GM12892 (cell line): ENCODE results near the gene SUV39H1.

Source experiments
- DNase-seq: peaks from one replicate; pipeline ENCODE4 v3.0.0; 2011; ENCODE audit not compliant: insufficient read length
- FAIRE-seq: peaks from 2 replicates; lab custom pipeline; 2011; peaks lifted over from hg19 to GRCh38; lab: Jason Lieb, UNC
- POLR2A ChIP-seq: IDR thresholded peaks from 2 replicates; pipeline ENCODE4 v1.6.1; 2011; ENCODE audit warnings: low read depth, low read length, control low read depth
- POLR2AphosphoS5 ChIP-seq: IDR thresholded peaks from 2 replicates; pipeline ENCODE4 v1.6.1; 2011; ENCODE audit warnings: low read depth, low read length, control low read depth
- TAF1 ChIP-seq: IDR thresholded peaks from 2 replicates; pipeline ENCODE4 v1.6.1; 2011; ENCODE audit warnings: low read depth, mild to moderate bottlenecking, control low read depth, low read length, borderline replicate concordance

SUV39H1 gene

DNA sequence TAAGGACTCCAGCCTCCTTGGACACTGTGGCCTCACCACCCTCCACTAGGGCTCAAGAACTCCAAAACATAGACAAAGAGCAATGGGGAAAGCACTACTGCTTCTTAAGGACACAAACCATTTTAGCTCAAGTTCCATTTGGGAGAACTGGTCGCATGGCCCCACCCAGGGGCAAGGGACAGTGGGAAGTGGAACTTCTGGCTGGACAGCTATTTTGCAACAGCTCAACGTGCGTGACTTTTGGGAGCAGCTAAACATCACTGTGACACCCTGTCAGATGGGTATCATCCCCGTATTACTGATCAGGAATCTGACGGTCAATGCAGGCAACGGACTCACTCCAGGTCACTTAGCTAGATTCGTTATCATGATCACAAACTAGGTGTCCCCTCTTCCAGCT lies 56.0 kb downstream of the SUV39H1 start:
- TF ChIP-seq POLR2AphosphoS5 = no peak
- TF ChIP-seq TAF1 = no peak
- no peak for TF ChIP-seq POLR2A
- DNase-seq = no peak
- no peak for FAIRE-seq

DNA sequence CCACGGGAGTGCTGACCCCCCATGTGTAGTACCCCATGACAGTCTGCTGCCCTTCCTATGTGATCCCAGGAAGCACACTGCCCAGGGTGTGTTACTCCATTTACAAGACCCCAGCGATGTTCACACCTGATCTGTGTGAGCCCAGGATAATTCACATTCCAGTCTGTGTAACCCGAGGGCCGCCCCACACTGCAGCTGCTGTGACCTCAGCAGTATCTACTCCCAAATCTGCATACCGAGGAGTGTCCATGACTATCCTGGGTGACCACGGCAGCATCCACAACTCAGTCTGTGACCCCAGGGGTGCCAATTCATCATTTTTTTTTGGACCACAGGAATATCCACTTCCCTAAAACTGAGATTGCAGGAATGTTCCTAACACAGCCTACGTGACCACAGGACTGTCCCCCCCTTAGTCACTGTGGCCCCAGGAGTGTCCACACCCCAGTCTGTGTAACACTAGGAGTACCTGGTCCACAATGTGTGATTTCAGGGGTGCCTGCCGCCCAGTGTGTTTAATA lies 57.2 kb downstream of the SUV39H1 start:
- FAIRE-seq (no peak), DNase-seq (no peak)
- TF ChIP-seq POLR2A (no peak), TAF1 (no peak), POLR2AphosphoS5 (no peak)

DNA sequence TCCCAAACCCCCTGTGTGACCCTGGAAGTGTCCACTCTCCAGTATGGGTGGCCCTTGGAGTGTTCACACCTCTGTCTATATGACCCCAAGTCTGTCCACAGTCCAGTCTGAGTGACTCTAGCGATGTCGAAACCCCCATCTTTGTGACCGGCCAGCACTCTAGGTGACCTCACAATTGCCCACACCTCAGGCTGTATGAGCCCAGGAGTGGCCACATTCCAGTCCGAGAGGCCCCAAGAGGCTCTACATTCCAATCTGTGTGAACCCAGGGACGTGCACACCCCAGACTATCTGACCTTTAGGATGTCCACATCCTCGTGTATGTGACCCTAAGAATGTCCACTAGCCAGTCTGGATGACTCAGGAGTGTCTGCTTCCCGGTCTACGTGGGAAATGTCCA lies 57.7 kb downstream of the SUV39H1 start:
- DNase-seq (no peak), FAIRE-seq (no peak)
- no peak for TF ChIP-seq TAF1
- TF ChIP-seq POLR2AphosphoS5 = no peak
- TF ChIP-seq POLR2A = no peak
